NCI-H187 treated with DMSO at 0.1 percent for 48 hours (cell line): Measurements from ENCODE around the gene EYA2.

Experiments used
- DNase-seq: peaks from one replicate; lab custom pipeline; 2025; lab: John Stamatoyannopoulos, UW

Gene EYA2

DNA sequence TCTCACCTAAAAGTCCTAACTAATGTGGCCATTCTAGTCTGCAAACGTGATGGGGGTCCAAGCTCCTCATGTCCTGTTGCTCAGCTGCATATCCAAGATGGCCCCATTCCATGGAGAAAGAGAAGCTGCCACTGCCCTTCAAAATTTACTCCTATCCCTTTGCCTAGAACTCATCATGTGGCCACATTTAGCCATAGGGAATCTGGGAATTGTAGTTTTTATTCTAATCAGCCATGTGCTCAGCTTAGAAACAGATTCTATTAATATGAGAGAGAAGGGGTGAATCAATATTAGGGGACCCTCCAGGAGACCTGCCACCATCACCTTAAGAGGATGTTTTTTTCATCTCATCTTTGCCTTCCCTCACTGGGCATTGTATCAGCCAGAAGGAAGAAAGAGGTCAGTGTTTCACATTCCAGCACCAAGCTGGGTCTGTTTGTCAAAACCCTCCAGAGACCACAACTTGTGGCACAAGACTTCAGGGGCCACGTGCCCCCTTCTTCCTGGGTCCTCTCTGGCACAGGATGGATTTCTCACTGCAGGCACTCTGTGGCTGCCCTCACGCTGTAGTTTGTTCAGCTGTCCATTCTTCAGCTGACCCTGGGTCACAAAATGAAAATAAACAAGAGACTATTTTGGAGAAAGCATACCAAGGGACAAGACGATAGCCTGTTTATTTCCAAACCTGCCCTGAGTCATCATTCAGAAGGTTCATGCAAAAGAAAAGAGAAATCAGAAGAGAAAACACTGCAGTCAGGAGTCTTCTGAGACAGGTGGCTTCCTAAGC is 172.0 kb downstream of the EYA2 start:
- DNase-seq, result no peak

GRCh38 chr20:47067776-47068175 is 173.1 kb downstream of the EYA2 start:
- DNase-seq, result no peak

DNA sequence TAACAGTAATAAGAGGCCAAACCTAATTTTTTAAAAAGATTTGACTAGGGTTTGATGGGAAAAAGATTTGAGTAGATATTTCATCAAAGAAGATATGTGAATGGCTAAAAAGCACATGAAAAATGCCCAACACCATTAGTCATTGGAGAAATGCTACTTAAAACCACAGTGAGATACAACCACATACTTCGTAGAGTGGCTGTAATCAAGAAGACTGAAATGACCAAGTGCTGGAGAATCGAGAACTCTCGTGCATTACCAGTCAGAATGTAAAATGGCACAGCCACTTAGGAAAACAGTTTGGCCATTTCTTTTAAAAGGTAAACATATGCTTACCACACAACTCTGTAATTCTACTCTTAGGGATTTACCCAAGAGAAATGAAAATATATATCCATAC is 175.5 kb downstream of the EYA2 start:
- DNase-seq, result no peak

DNA sequence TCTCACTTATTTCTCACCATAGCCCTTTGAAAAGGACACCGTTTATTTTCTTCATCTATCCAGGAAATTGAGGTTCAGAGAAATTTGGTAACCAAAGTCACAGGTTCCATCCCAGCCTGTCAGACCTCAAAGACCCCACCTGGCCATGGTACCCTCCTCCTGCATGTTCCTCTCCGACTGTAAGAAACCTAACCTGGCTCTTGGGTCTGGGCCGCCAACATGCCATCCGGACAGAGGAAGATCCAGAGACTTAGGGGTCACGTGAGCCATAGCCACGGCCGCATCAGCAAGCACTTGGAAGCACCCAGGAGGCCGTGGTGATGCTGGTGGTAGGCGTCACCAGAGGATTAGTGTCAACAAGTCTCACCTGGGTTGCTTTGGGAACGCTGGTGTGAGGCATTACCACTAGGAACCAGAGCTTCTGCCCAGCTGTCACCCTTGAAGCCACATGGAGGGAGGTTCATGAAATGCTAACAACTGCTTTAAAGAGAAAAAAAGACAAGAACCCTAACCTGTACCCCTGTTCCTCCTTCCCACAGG is 177.1 kb downstream of the EYA2 start:
- no peak for DNase-seq

GRCh38 chr20:47073766-47074475 is 179.3 kb downstream of the EYA2 start:
- DNase-seq, result no peak

GRCh38 chr20:47075263-47075662 is 180.6 kb downstream of the EYA2 start:
- DNase-seq, result no peak

DNA sequence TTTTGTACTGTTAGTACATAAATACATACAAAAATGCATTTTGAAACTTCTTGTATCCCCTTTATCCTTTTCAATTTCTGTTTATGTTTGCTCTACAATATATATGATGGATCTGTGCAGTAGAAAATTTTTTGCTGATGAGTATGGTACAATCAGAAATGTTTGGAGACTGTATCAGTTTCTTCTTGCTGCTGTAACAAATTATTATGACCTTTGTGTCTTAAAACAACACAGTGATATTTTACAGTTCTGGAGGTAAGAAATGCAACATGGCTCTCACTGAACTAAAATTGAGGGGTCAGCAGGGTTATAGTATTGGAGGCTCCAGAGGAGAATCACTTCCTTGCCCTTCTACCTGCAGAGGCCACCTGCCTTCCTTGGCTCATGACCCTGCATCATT is 184.4 kb downstream of the EYA2 start:
- no peak for DNase-seq

- DNase-seq, result no peak
Measured at GRCh38 chr20:47080365-47080764, 185.7 kb downstream of the EYA2 start.

DNA sequence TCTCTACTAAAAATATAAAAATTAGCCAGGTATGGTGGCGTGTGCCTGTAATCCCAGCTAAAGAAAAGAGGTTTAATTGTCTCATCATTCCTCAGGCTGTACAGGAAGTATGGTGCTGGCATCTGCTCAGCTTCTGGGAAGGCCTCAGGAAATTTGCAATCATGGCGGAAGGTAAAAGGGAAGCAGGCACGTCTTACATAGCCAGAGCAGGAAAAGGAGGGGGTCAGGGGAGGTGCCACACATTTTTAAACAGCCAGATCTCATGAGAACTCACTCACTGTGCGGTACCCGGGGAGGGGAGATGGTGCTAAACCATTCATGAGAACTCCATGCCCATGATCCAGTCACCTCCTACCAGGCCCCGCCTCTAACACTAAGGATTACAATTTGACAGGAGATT is 191.7 kb downstream of the EYA2 start:
- no peak for DNase-seq

- DNase-seq, result no peak
Measured at GRCh38 chr20:47088335-47088734, 193.7 kb downstream of the EYA2 start.

- DNase-seq, result no peak
Measured at GRCh38 chr20:47089151-47089550, 194.5 kb downstream of the EYA2 start.

GRCh38 chr20:47090835-47091234 is 196.2 kb downstream of the EYA2 start:
- no peak for DNase-seq

GRCh38 chr20:47093320-47093966 is 198.8 kb downstream of the EYA2 start:
- DNase-seq, result no peak

DNA sequence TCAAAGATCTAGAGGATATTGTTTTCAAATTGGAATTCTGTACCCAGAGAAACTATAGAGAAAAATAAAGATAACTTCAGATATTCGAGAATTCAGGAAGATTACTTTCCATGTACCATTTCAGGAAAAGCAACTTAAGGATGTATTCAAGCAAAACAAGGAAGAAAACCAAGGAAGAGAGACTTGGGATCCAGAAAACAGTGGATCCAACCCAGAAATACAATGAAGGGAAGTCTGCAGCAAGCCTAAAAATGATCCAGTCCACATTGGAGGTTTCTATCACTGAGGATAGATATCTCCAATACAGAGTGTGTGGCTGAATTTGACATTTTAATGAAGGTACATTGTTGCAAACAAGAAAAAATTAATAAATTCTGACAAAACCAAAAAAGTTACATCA is 201.0 kb downstream of the EYA2 start:
- DNase-seq, result no peak

GRCh38 chr20:47097691-47098622 is 203.3 kb downstream of the EYA2 start:
- DNase-seq, result no peak

DNA sequence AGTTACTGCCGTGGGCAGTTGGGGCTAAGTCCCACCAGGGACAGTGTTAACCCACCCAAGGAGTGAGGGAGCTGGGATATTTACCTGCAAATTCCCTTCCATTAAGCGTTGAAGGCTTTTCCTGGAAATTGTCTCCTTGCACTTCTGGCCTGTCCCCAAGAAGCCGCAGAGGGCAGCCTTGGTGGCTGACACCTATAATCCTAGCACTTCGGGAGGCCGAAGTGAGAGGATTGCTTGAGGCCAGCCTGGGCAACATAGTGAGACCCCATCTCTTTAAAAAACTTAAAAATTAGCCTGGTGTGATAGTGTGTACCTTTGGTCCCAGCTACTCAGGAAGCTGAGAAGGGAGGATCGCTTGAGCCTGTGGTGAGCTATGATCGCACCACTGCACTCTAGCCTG is 204.4 kb downstream of the EYA2 start:
- DNase-seq, result no peak

DNA sequence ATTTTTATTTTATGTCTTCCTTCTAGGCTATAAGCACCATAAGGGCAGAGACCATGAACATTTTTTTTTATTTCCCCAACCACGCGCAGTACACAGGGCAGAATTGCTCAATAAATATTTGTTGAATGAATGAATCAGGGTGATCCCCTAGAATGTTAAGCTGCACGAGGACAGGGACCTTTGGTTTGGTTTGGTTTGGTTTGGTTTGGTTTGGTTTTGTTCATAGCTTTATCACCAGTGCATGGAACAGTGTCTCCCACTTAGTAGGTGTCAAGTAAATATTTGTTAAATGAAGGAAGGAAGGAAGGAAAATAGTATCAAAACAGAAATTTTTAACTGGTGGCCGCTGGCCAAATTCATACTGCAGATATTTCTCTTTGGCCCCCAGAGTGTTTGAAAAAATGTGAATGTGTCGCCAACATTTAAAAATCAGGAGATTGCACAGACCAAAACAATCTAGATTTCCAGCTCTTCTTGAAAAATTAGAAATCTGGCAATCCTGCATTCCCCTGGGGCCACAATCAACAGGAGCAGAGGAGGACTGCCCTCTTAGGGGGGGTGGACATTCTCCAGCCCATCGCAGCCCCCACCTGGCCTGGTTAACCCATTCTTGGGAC is 205.3 kb downstream of the EYA2 start:
- no peak for DNase-seq

DNA sequence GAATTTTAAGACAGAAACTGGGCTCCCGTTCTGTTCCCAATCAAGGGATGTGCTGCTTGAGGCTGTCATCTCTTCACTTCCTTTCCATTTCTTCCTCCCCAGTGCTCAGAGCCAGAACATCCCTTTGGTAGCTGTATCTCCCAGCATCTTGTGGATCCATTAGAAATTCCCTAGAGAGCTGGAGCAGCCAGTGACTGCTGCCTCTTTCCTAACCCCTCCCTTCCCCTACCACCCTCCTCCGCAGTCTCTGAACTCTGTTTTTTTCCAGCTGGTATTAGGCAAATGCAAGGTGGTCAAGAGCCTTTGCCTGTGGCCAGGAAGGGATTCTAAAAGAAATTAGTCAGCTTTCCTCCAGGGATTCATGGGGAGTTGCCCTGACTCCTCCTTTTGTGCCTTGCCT is 208.0 kb downstream of the EYA2 start:
- no peak for DNase-seq

GRCh38 chr20:47106786-47107185 is 212.1 kb downstream of the EYA2 start:
- DNase-seq, result no peak

DNA sequence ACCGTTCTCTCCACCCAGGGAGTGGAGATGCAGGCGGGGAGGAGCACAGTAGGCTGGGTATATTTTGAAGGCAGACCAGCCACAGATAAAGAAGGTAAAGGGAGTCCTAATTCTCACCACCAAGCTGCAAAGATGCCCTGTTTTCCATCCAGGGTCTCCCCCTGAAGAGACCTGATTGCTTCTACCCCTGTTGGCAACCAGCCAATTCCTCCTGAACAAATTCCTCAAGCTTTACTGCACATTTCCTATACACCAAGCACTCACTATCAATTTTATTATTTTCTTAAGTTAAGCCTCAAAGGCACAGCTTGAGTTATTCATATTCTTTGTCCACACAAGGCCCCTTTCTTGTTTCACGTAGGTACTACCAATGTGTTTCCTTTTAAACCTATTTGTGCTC is 214.4 kb downstream of the EYA2 start:
- DNase-seq, result no peak

DNA sequence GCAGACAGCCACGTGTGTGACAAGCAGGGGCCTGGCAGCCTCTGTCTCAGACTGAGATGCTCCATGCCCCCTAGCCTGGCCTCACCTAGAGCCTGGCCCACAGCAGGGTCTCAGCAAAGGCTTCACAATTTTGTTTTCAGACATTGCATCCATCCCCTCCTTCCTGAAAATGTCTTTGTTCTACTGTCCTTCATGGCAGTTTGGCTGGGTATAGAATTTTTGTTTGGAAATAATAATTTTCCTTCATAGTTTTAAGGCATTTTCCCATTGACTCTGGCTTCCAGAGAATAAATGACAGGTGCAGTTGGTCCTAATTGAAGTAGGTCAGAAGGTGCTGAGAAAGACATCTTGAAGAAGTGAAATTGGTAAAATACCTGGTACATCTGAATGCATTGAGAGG is 216.2 kb downstream of the EYA2 start:
- DNase-seq, result no peak
